Hematopoietic multipotent progenitor cell treated with erythropoietin and hydrocortisone succinate and interleukin-3 and kit ligand, for 4 days (in vitro differentiated cells): ENCODE results near the gene SRBD1.

Experiments
- DNase-seq: peaks from one replicate; pipeline ENCODE4 v3.0.0-alpha.2; 2015

Gene SRBD1

GRCh38 chr2:45345331-45346234 is 265.5 kb downstream of the SRBD1 start:
- DNase-seq = no peak

DNA sequence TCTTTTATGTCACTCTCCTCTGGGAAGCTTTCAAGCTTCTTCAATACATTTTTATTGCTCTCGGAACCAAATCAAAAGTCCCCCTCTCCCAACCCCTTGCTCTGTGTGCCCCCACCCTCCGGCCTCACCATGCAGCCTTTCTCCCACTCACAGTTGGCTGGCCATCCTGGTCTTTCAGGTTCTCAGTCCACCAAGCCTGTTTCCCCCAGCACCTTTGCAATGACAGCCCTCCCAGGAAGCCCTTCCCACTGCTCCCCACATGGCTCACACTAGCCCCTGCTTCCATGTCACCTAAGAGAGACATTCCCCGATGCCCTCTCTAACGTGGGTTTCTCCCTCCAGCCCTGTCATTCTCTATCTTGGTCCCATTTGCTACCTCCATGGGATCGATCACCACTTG is 266.6 kb downstream of the SRBD1 start:
- no peak for DNase-seq

- DNase-seq = no peak
Measured at GRCh38 chr2:45344071-45344470, 267.0 kb downstream of the SRBD1 start.

DNA sequence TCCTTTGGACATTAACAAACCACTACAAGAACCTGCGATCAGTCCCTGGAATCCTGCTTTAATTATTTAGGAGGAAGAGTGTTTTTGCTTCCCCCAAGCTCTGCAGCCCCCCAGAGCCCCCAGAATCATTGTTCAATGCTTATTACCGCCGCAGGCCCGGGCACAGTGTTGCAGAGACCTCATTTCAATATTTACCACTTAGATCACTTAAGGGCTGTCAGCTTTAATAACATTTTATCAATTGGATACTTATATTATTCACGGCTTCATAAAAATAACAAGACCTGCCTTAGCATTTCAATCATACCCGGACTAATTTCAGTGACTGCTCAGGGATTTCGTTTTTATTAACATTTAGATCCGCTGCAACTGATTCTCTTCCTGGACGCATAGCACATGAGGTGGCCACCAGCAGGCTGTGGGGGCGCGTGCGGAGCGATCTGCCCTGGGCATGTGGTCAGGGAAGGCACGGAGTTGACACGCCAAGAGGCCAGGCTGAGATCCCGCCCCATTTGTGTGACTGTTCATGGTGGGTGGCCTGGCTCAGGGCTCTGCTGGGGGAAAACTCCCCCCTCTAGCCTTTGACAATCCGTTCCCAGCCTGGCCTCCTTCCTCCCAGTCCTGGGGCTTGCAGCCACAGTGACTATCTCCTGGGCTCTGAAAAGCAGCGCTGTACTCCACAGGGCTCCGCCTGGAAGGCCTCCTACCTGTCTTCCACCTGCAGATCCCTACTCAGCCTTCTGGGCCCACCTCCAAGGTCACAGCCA is 267.6 kb downstream of the SRBD1 start:
- DNase-seq = no peak

GRCh38 chr2:45340318-45340717 is 270.7 kb downstream of the SRBD1 start:
- DNase-seq = no peak

DNA sequence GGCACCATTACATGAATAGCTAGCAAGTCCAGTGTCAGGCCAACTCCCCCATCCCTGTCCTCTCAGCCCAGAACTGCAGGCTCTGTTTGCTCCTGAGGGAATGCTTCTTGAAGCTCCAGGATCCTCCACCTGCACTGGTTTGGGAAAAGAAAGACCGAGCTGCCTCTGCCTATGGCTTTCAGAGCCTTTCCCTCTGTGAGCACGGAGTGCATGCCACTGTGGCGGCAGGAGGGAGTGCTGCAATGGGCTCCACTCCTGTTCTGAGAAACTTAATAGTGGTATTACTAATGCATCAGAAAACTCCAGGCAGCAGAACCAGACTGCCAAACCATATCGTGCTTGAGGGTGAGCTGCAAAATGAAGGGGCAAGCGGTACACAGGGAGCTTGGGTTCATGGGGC is 271.8 kb downstream of the SRBD1 start:
- DNase-seq = no peak
